RWPE2 (cell line): Measurements from ENCODE around the gene ORM1.

ENCODE experiments used
- ATAC-seq: fragments of 200-7000 bp; cut with Tn5 transposase; 3 replicates; pipeline ENCODE4 v1.9.1; 2021; ENCODE audit warnings: low read depth
- DNase-seq: peaks from one replicate; pipeline ENCODE4 v3.0.0-alpha.2; 2020; ENCODE audit warnings: low spot score
- H3K27ac ChIP-seq: fragments of 450-650 bp; 2 replicates; pipeline ENCODE4 v1.5.1; 2017; ENCODE audit warnings: mild to moderate bottlenecking; ENCODE audit not compliant: poor library complexity, severe bottlenecking
- H3K27me3 ChIP-seq: fragments of 250-450 bp; sonication (Bioruptor Pico); 2 replicates; pipeline ENCODE4 v1.5.1; 2021; ENCODE audit warnings: mild to moderate bottlenecking, moderate library complexity; ENCODE audit not compliant: insufficient read depth, poor library complexity, severe bottlenecking
- H3K36me3 ChIP-seq: fragments of 250-450 bp; sonication (Bioruptor Pico); 2 replicates; pipeline ENCODE4 v1.5.1; 2020; ENCODE audit warnings: low read depth, mild to moderate bottlenecking, moderate library complexity
- H3K4me1 ChIP-seq: fragments of 250-450 bp; sonication (Bioruptor Pico); 2 replicates; pipeline ENCODE4 v1.5.1; 2021; ENCODE audit warnings: mild to moderate bottlenecking, moderate library complexity; ENCODE audit not compliant: insufficient read depth, poor library complexity, severe bottlenecking
- H3K4me3 ChIP-seq: fragments of 250-450 bp; sonication (Bioruptor Pico); 2 replicates; pipeline ENCODE4 v1.5.1; 2021; ENCODE audit warnings: mild to moderate bottlenecking, moderate library complexity; ENCODE audit not compliant: severe bottlenecking
- H3K9me3 ChIP-seq: fragments of 250-450 bp; sonication (Bioruptor Pico); 2 replicates; pipeline ENCODE4 v1.5.1; 2021; ENCODE audit warnings: mild to moderate bottlenecking, moderate library complexity; ENCODE audit not compliant: severe bottlenecking
- TF ChIP-seq, protein P1 (sequence below): fragments of 450-650 bp; IDR thresholded peaks from one replicate; pipeline ENCODE4 v1.5.1; 2017; ENCODE audit warnings: mild to moderate bottlenecking, moderate library complexity; ENCODE audit not compliant: poor library complexity, severe bottlenecking

Gene ORM1

DNA sequence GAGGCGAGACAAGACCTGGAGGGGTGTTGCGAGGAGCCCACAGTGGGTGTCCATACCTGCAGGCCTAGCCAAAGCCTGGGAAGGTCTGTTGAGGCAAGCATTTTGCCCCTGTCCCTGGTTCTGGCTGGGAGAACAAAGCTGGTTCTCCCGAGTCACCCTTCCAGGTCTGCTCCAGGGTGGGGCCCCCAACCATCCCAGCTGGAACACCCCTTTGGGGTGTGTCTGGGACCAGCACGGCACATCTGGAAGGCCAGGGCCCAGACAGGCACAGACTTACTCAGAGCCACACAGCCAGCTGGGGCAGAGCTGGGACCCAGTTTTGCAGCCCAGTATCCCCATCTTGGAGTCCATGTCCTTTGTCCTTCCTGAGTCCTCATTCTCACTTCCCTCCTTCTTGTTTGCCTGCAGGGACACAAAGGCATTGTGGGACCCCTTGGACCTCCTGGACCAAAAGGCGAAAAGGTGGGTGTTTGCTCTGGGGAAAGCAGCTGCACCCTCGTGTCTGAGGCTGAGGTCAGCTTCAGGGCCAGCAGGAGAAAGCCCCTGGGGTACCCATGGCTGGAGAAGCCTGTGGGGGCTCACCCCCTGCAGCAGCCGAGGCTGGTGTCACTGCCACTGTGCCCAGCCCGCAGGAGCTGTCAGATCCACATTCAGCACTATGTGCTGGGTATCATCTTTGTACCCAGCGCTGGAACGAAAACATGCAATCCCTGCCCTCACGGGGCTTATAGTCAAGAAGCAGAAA, 38.4 kb upstream of the ORM1 start:
- no peaks in the 10 kb centered on the region for H3K27me3 ChIP-seq
- peaks cover 38% of the 10 kb centered on the region for H3K4me1 ChIP-seq
- peak; percentile 24 for DNase-seq
- no peak for ATAC-seq
- H3K9me3 ChIP-seq: no peaks in the 10 kb centered on the region
- TF ChIP-seq, protein P1, sequence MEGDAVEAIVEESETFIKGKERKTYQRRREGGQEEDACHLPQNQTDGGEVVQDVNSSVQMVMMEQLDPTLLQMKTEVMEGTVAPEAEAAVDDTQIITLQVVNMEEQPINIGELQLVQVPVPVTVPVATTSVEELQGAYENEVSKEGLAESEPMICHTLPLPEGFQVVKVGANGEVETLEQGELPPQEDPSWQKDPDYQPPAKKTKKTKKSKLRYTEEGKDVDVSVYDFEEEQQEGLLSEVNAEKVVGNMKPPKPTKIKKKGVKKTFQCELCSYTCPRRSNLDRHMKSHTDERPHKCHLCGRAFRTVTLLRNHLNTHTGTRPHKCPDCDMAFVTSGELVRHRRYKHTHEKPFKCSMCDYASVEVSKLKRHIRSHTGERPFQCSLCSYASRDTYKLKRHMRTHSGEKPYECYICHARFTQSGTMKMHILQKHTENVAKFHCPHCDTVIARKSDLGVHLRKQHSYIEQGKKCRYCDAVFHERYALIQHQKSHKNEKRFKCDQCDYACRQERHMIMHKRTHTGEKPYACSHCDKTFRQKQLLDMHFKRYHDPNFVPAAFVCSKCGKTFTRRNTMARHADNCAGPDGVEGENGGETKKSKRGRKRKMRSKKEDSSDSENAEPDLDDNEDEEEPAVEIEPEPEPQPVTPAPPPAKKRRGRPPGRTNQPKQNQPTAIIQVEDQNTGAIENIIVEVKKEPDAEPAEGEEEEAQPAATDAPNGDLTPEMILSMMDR: no peak
- H3K36me3 ChIP-seq: no peaks in the 10 kb centered on the region
- no peak overlapping the region for H3K27ac ChIP-seq
- no peak overlapping the region for H3K4me3 ChIP-seq

- Histone ChIP-seq H3K9me3 (no peaks in the 10 kb centered on the region), H3K27ac (no peak overlapping the region), H3K27me3 (no peaks in the 10 kb centered on the region), H3K4me3 (no peak overlapping the region), H3K4me1 (peaks cover 34% of the 10 kb centered on the region), H3K36me3 (no peaks in the 10 kb centered on the region)
- ATAC-seq (peak; percentile 41; the same call in 2 of the 3 replicates), DNase-seq (peak; percentile 79)
- TF ChIP-seq, protein P1: no peak
Observed at GRCh38 chr9:114285166-114285867, 37.6 kb upstream of the ORM1 start.

- Histone ChIP-seq H3K4me3 (no peak overlapping the region), H3K9me3 (no peaks in the 10 kb centered on the region), H3K36me3 (0 out of 2 replicates have a peak, but pooled peaks cover 5% of the 10 kb centered on the region), H3K4me1 (peaks cover 34% of the 10 kb centered on the region), H3K27me3 (no peaks in the 10 kb centered on the region), H3K27ac (no peak overlapping the region)
- TF ChIP-seq, protein P1: no peak
- DNase-seq (peak; percentile 23), ATAC-seq (no peak)
Observed at GRCh38 chr9:114286146-114286679, 36.7 kb upstream of the ORM1 start.

DNA sequence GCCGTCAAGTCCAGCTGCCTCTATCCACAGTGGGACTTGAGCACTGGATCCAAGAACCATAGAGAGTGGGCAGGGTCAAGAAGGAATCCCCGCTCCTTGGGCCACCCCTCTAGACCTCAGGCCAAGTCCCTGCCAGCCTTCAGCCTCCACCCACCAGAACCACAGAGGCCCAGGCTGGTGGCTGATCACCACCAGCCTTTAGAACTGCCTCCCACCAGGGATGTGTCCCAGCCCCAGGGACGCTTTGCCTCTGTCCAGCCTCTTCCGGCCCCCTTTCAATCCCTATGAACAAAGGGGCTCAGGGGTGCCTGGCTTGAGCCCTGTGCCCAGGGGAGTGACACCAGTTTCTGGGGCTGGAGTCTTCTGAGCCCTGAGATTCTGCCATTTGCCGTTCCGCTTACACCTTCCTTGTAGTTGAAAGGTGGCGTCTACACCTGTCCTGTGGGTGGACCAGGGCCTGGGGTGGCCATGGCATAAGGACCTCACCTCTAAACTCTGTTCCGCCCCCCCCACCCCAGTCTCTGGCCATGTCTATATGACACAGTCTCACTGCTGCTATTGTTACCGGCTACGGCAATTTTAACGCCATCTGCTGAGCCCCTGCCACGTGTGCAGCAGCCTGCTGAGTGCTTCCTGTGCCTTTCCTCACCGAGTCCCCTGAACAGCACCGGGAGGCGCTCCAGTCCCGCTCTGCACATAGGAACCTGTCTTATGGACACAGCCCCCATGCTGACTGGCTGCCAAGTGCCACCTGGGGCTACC, 35.7 kb upstream of the ORM1 start:
- peak overlapping the region; percentile 56 for H3K27ac ChIP-seq
- H3K9me3 ChIP-seq: no peaks in the 10 kb centered on the region
- ATAC-seq: no peak
- TF ChIP-seq, protein P1: no peak
- peak; percentile 38 for DNase-seq
- H3K27me3 ChIP-seq: no peaks in the 10 kb centered on the region
- H3K4me3 ChIP-seq: no peak overlapping the region
- peaks cover 34% of the 10 kb centered on the region for H3K4me1 ChIP-seq
- H3K36me3 ChIP-seq: peaks cover 9% of the 10 kb centered on the region
